Activated CD8-positive, alpha-beta memory T cell treated with anti-CD3 and anti-CD28 coated beads for 48 hours (primary cell): ENCODE data around the gene CDK5RAP1.
"Not testable (repeated sequence)": the region's sequence is repeated elsewhere in the genome, so short reads cannot be mapped to it uniquely, and the experiment has no call there.

ENCODE experiments used
- DNase-seq, 3 experiments: peaks; one replicate each; pipeline ENCODE4 v3.0.0-alpha.2; 2020; ENCODE audit warnings: low read depth in 2 of 3, low spot score in 2 of 3

Gene CDK5RAP1

DNA sequence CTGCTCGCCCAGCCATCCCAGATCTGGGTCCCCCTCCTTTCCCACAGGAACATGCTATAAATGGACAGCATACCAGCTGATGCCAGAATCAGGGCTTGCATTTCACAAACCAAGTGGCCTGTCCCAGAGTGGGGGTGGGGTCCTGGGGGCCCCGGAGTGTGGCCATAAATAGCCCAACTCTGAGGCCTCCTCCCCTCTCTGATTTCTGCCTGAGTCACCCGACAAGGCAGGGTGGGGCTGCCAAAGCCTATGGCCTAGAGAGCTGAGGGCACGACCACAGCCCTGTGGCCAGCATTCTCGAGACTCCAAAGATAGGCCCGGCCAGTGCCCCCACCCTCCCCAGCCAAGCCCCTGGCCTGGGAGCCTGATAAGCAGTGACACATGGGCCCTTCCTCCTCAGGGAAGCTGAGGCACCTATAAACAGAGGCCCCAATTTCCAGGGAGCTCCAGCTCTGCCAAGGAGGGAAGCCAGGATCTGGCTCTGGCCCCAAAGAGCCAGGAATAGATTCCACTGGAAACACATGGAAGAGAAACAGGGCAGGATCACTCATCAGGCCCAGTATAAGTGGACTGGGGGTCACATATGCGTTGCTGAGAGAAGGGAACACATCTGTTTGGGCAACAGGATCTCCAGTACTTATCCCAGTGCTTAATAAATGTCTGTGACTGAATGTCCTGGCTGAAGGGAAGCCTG is 22.0 kb upstream of the CDK5RAP1 start:
- DNase-seq: no peak

DNA sequence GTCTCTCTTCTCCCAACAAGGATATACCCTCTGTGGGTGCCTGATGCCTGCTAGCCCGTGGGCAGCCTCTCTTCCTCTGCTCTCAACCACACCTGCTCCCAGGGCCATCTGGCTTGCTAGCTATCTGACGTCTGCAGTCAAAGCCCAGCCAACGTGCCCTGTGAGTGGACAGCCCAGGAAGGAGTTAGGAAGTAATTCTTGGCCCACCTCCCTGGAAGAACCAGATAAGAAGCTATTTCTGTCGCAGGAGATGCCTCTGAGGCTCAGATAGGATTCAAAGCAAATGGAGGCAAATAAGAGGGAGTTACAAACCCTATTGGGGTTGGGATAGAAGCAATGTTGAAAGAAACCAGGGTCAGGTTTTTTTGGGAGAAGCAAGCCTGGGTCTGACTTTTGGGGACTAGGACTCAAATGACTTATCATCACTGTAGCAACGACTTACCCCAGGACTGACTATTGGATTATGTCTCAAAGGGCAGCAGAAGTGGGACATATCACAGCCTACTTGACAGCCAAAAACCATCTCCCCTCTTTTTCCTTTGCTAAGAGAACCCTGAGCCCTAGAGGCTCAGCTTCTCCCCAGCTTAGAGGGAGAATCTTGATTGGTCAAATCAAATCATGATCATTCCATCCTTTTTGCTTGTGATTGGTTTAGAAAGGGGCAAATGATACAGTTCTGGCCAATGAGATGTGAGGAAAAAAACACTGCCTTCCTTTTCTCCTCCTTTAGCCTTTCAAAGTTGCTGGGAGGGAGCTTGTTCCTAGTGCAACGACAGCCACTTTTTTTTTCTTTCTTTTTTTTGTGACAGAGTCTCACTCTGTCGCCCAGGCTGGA is 18.0 kb upstream of the CDK5RAP1 start:
- DNase-seq: no peak

GRCh38 chr20:33418033-33418432 is 16.7 kb upstream of the CDK5RAP1 start:
- no peak for DNase-seq

DNA sequence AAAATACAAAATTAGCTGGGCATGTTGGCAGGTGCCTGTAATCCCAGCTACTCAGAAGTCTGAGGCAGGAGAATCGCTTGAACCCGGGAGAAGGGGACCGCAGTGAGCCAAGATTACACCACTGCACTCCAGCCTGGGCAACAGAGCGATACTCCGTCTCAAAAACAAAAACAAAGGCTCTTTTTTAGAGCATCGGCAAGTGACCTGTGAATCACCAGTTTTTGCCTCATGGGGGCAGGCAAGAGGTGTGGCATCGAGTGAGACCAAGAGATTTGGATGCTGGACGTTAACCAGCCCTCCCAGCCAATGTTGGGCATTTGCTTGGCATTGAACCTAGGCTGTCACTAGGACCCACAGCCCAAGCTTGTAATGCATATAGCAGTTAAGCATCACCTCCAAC is 14.6 kb upstream of the CDK5RAP1 start:
- DNase-seq: no peak

DNA sequence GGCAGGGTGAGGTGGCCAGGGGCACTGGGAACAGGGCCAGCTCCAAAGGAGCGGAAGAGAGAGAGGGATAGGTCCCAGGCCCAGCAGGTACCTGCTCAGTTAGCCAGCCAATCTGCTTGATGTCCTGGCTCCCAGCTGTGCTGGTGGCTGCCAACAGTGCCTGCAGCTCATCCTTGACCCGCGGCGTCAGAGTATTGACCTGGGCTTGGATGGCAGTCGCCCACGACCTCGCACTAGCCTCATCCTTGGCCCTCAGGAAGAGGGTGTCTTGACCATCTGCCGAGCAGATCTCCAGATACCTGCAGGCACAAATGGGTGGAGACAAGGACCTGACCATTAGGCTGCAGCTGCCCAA is 11.1 kb upstream of the CDK5RAP1 start:
- DNase-seq: no peak

GRCh38 chr20:33411711-33412483 is 10.6 kb upstream of the CDK5RAP1 start:
- no peak for DNase-seq

DNA sequence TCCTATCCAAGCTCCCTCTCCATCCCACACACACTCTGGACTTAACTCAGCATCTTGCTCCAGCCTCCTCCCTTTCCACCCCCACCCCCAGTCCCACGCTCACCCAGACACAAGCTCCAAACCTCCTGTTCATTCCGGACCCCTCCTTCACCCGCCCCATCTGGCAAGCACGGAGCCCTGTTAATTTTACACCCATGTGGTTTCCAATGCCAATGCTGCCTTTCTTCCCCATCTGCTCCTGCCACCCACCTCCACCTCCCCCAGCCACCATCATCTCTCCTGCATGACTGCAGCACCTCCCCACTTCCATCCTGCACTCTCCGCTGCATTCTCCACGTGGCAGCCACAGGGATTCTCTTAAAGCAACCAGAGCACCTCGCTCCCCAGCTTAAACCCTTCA is 9.9 kb upstream of the CDK5RAP1 start:
- no peak for DNase-seq

DNA sequence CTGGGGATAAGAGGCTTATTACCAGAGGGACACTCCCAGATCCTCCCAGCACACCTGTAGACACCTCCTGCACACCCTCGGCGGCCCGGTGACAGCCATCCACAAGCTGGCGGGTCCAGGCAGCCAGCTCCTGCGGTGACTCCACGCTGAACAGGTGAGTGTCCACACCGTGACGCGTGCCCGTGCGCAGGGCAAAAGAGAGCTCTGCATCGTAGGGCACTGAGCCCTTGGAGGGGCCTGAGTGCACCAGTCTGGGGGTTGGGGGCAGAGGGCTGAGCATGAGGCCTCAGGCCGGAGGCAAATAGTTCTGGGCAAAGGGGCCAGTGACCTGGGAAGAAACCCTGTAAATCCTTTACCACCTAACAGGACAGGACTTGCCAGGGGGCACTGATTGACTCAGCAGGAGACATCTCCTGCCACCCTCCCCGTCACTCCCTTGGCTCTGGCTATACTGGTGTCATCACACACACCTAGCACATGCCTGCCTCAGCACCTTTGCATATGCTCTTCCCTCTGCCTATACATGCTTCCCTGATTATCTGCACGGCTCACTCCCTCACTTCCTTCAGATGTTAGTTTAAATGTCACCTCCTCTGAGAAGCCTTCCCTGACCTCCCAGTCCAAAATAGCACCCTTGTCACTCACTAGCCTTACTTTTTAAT is 8.9 kb upstream of the CDK5RAP1 start:
- no peak for DNase-seq

DNA sequence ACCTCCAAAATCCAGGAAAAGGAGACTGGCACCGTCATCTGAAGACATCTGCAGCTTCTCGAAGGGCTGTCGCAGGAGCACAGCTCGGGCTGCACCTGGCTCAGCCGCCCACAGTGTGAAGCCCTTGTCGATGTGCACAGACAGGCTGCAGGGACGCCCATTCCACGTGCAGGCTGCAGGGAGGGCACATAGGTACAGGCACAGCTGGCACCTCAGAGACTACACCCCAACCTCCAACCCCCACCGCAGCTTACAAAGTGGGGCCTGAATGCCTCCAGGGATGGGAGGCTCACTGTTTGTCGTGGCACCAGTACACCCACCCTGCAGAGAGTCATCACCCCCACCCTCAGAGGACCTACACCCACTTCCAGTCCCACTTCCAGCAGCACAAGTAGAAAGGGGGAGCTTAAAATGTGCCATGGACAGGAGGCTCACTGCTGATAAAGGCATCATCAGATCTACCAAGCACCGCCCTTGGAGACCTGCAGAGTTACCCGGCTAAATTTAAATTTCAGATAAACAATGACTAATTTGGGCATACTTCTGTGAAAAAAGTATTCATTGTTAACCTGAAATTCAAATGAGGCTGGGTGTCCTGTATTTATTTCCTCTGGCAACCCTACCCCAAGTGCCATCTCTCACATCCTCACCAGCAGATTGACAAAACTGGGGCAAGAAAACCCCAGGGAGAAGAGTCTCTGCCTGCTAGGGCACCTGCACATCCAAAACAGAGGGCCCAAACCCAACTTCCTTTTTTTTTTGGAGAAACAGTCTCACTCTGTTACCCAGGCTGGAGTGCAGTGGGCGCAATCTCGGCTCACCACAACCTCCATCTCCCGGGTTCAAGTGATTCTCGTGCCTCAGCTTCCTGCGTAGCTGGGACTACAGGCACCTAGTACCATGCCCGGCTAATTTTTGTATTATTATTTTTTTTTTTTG is 7.7 kb upstream of the CDK5RAP1 start:
- no peak for DNase-seq

DNA sequence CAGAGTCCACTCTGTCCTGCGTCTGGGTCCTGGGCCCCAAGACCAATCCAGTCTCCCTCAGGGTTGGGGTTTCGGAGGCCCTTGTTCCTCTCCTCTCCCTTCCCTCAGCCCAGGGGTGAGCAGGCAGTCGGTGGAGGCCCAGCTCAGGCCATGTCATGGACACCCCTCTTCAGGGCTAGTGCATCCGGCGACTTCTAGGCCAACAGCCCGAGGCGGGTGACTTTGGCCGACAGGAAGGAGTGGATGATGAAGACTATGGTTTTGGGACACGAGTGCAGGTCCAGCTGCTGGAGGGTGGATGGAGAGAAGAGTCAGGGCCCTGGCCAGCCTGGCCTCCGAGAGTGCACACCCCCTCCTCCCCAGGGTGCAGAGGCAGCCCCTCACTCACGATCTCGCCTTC is 7.0 kb upstream of the CDK5RAP1 start:
- DNase-seq: no peak

- no peak for DNase-seq
Observed at GRCh38 chr20:33407796-33408195, 6.5 kb upstream of the CDK5RAP1 start.

DNA sequence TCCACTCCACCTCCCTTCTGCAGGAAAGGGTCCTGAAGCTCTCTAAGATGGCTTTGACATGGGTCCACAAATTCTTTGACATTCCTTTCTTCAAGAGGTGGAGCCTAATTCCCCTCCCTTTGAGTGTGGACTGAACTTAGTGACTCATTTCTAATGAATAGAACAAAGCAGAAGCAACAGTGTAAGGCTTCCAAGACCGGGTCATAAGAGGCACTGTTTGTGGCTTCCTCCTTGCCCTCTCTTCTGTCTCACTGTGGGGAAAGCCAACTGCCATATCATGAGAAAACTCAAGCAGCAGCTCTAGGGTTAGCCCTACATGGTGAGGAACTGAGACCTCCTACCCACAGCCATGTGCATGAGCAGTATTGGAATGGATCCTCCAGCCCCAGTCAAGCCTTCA is 5.9 kb upstream of the CDK5RAP1 start:
- DNase-seq: no peak

- no peak for DNase-seq
Observed at GRCh38 chr20:33404281-33404680, 3.0 kb upstream of the CDK5RAP1 start.

GRCh38 chr20:33401921-33402369 is 626 bp upstream of the CDK5RAP1 start:
- no peak for DNase-seq

- no peak for DNase-seq
Observed at GRCh38 chr20:33400812-33401183, 521 bp downstream of the CDK5RAP1 start.

DNA sequence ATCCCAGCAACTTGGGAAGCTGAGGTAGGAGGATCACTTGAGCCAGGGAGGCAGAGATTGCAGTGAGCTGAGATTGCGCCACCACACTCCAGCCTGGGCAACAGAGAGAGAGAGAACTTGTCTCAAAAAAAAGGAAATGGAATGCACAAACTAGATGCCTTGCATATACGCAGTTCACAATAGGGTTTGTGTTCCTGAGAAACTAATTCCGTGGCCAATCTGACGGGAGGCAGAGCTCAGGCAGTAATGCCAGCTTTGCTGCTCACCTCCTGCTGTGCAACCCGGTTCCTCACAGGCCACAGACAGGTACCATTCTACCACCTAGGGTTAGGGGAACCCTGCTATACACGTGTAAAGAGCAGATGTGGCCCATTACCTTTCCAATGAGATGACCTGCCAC is 1.4 kb downstream of the CDK5RAP1 start:
- no peak for DNase-seq

GRCh38 chr20:33394718-33395117 is 6.6 kb downstream of the CDK5RAP1 start:
- DNase-seq: no peak

DNA sequence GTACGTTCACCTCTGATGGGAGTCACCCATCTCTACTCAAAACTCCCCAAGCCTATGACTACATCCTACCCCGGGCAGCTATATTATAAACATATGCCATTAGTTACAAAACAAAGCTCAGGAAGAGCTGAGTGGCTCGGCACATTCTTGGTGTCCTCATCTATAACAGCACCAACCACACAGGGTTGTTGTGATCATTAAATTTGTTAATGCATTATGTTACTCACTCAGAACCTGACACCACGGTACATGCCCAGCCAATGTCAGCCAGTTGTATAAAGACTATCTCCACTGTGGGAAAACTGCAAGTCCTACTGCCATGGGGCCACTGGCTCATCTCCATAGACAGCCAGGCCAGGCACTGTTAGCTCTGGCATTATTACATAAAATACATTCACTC is 7.7 kb downstream of the CDK5RAP1 start:
- no peak for DNase-seq

GRCh38 chr20:33391722-33392415 is 9.4 kb downstream of the CDK5RAP1 start:
- DNase-seq: no peak

GRCh38 chr20:33389326-33389725 is 12.0 kb downstream of the CDK5RAP1 start:
- not testable (repeated sequence) for DNase-seq
